ENCODE data around the gene ITGB4. TPM values are rescaled to one million over a fixed set of nuclear protein-coding genes. Genes with fewer than 3 reads are reported as not detected.

The ITGB4 gene
- total RNA-seq, 4 donors from 2014 or later: 3.6 to 20.2 (median 6.3) TPM

- no peak for TF ChIP-seq POLR2A (IDR thresholded peaks at IDR 0.05)
- TF ChIP-seq, protein P1, sequence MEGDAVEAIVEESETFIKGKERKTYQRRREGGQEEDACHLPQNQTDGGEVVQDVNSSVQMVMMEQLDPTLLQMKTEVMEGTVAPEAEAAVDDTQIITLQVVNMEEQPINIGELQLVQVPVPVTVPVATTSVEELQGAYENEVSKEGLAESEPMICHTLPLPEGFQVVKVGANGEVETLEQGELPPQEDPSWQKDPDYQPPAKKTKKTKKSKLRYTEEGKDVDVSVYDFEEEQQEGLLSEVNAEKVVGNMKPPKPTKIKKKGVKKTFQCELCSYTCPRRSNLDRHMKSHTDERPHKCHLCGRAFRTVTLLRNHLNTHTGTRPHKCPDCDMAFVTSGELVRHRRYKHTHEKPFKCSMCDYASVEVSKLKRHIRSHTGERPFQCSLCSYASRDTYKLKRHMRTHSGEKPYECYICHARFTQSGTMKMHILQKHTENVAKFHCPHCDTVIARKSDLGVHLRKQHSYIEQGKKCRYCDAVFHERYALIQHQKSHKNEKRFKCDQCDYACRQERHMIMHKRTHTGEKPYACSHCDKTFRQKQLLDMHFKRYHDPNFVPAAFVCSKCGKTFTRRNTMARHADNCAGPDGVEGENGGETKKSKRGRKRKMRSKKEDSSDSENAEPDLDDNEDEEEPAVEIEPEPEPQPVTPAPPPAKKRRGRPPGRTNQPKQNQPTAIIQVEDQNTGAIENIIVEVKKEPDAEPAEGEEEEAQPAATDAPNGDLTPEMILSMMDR (IDR thresholded peaks at IDR 0.05 in 4 of 5, conservative IDR thresholded peaks at IDR 0.05 in 1 of 5): no peak
- ATAC-seq (no peak), DNase-seq (no peak)
- H3K27me3 ChIP-seq: peaks cover 19 to 29% (median 22%) of the 10 kb centered on the region in 3 donors
- H3K9me3 ChIP-seq: no peaks in the 10 kb centered on the region
- peaks cover 0 to 4% of the 10 kb centered on the region in 2 donors for H3K4me1 ChIP-seq
- H3K27ac ChIP-seq: peak overlapping the region in 2 of 4 donors; percentile 12 to 18
- no peaks in the 10 kb centered on the region for H3K36me3 ChIP-seq
- H3K4me3 ChIP-seq: peak overlapping the region; percentile 37 to 47 (median 46)
- intact Hi-C loops (cut with DNase I; ENCODE audit: low total_unique reads): no loop called here
- in situ Hi-C loops (cut with MboI; ENCODE audit: low sequenced_read_pairs in 4 of 4): no loop called here
These were observed 278 bp downstream of the ITGB4 start for GRCh38 chr17:75721463-75722011.

DNA sequence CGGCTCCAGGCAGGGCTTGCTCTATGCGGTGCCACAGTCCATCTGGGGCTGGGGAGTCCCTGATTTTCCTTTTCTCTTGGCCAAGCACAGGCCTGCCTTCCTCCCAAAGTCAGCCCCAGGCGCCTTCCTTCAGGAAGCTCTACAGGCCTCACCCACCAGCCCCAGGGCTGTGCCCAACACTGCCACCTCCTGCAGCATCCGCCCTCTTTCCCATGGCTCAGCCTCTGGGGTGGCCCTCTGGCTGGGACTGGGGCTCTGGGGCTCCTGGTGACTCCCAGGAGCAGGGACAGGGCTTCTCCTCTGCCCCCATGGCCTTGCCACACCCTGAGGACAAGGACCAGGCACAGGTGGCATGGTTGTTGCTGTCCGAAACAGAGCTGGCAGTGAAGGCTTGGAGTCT is 817 bp downstream of the ITGB4 start:
- Histone ChIP-seq H3K4me1 (peaks cover 0 to 4% of the 10 kb centered on the region in 2 donors), H3K27me3 (peaks cover 19 to 29% (median 22%) of the 10 kb centered on the region in 3 donors), H3K27ac (peak overlapping the region in 2 of 4 donors; percentile 12 to 23), H3K36me3 (no peaks in the 10 kb centered on the region), H3K9me3 (no peaks in the 10 kb centered on the region), H3K4me3 (peak overlapping the region; percentile 37 to 47 (median 46))
- TF ChIP-seq POLR2A (IDR thresholded peaks at IDR 0.05): no peak
- TF ChIP-seq, protein P1 (IDR thresholded peaks at IDR 0.05 in 4 of 5, conservative IDR thresholded peaks at IDR 0.05 in 1 of 5): no peak
- intact Hi-C loops (cut with DNase I; ENCODE audit: low total_unique reads): no loop called here
- ATAC-seq: no peak
- in situ Hi-C loops (cut with MboI; ENCODE audit: low sequenced_read_pairs in 4 of 4): no loop called here
- no peak for DNase-seq

- TF ChIP-seq POLR2A (IDR thresholded peaks at IDR 0.05): no peak
- TF ChIP-seq, protein P1 (IDR thresholded peaks at IDR 0.05 in 4 of 5, conservative IDR thresholded peaks at IDR 0.05 in 1 of 5): no peak
- ATAC-seq (no peak), DNase-seq (no peak)
- H3K4me1 ChIP-seq: peaks cover 0 to 4% of the 10 kb centered on the region in 2 donors
- intact Hi-C loops (cut with DNase I; ENCODE audit: low total_unique reads): no loop called here
- peak overlapping the region in 1 of 4 donors; percentile 23 for H3K27ac ChIP-seq
- H3K36me3 ChIP-seq: no peaks in the 10 kb centered on the region
- H3K4me3 ChIP-seq: peak overlapping the region in 2 of 4 donors; percentile 37 to 47
- no peaks in the 10 kb centered on the region for H3K9me3 ChIP-seq
- in situ Hi-C loops (cut with MboI; ENCODE audit: low sequenced_read_pairs in 4 of 4): no loop called here
- H3K27me3 ChIP-seq: peaks cover 19 to 29% (median 22%) of the 10 kb centered on the region in 3 donors
These were observed 1.4 kb downstream of the ITGB4 start for GRCh38 chr17:75722542-75723095.

DNA sequence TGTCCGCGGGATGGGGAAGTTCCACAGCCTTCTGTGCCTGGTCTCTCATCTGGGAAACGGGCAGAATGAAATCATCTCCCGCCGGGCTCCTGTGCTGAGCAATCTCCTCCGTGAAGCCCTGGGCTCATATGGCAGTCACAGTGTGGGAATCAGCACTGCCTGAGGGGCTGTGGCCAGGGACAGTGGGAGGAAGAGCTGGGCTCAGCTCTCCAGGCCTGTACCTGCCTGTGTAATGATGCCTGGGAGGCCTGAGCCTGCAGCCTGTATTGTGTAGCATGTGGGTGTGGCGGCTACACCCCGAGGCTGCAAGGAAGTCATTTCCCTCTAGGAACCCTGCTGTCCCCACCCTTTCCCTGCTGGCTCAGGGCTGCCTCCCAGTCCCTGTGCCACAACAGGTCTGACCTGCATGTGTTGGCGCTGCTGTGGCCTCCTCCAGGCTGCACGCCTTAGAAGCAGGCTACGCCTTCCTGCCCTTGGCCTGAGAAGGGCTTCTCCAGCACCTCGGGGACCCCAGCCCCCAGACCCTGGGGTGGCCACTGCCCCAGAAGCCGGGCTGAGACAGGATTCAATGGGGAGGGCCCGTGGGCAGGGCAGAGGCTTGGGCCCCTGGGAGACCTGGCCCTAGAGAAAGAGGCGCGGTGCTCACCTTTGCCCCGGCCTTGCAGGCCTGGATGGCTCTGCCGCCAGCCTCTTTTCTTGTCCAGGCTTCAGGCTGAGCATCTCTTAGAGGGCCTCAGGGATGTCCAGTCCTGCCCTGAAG is 2.1 kb downstream of the ITGB4 start:
- no peak overlapping the region for H3K27ac ChIP-seq
- H3K4me1 ChIP-seq: peaks cover 0 to 4% of the 10 kb centered on the region in 2 donors
- H3K27me3 ChIP-seq: peaks cover 19 to 29% (median 22%) of the 10 kb centered on the region in 3 donors
- H3K36me3 ChIP-seq: no peaks in the 10 kb centered on the region
- intact Hi-C loops (cut with DNase I; ENCODE audit: low total_unique reads): no loop called here
- no peak overlapping the region for H3K4me3 ChIP-seq
- in situ Hi-C loops (cut with MboI; ENCODE audit: low sequenced_read_pairs in 4 of 4): no loop called here
- H3K9me3 ChIP-seq: no peaks in the 10 kb centered on the region
- no peak for DNase-seq
- no peak for TF ChIP-seq POLR2A (IDR thresholded peaks at IDR 0.05)
- TF ChIP-seq, protein P1 (IDR thresholded peaks at IDR 0.05 in 4 of 5, conservative IDR thresholded peaks at IDR 0.05 in 1 of 5): no peak
- ATAC-seq: no peak

Data from gastrocnemius medialis (tissue), 4 donors.